Measurements from ENCODE around the gene ABCA1. TPM values are rescaled to one million over a fixed set of nuclear protein-coding genes. Genes with fewer than 3 reads are reported as not detected.

The ABCA1 gene
- total and polyA plus RNA-seq, 2 of the 4 experiments (the other 2 are of a cell fraction) = 5.8 to 52.2 TPM

GRCh38 chr9:104765138-104765537 is 162.8 kb downstream of the ABCA1 start:
- H3K14ac ChIP-seq (replicated peaks; ENCODE audit: low read depth, low read length) = no peak overlapping the region
- no peaks in the 10 kb centered on the region for H3K9me1 ChIP-seq (ENCODE audit: insufficient read depth, low read length)
- dilution Hi-C loops (cut with HindIII; ENCODE audit: low sequenced_read_pairs, unreplicated experiment) (no loop called here), intact Hi-C loops (cut with micrococcal nuclease) (loop anchor here (10.0 kb wide), 1 partner anchor 480 kb away; the partner anchor contains the start of gene SLC44A1), in situ Hi-C loops (cut with MboI; ENCODE audit: low sequenced_read_pairs) (no loop called here)
- ATAC-seq (ENCODE audit: low read depth) (no peak), DNase-seq (no peak)
- H3K23ac ChIP-seq (ENCODE audit: low read depth, low read length) = no peak overlapping the region
- H2BK20ac ChIP-seq (ENCODE audit: low read depth, low read length) = no peak overlapping the region
- BruUV-seq (replicated peaks) = no TSS peak
- no peak overlapping the region for H3K56ac ChIP-seq (ENCODE audit: extremely low read depth, insufficient read depth, low read length)
- H2BK120ac ChIP-seq (ENCODE audit: low read depth, low read length) = no peak overlapping the region
- H3K4ac ChIP-seq (ENCODE audit: low read depth, low read length) = no peak overlapping the region
- no peaks in the 10 kb centered on the region for H3K9me3 ChIP-seq (ENCODE audit: control insufficient read depth, insufficient read depth, low read length)
- no peak overlapping the region for H2AK5ac ChIP-seq (ENCODE audit: low read depth, low read length)
- WGBS, 2 experiments (ENCODE audit: extremely low coverage in 2 of 2, insufficient read length in 1 of 2) = 80% methylated on average over 2 of the region's 5 CpGs; no CpG with 5 or more reads in 1 of the 2 experiments
- H4K20me1 ChIP-seq (ENCODE audit: insufficient read depth, low read length) = no peaks in the 10 kb centered on the region
- no peak overlapping the region for H3K27ac ChIP-seq (ENCODE audit: insufficient read depth, low read length)
- ChIA-PET CTCF (no interaction called here), POLR2A (ENCODE audit: unreplicated experiment) (interaction anchor here (0.6 kb wide), 1 partner anchor 329 kb away, joined by 4 read pairs; no protein-coding TSS in a partner anchor)
- H2BK5ac ChIP-seq (ENCODE audit: low read depth, low read length, poor library complexity, severe bottlenecking) = no peak overlapping the region
- no peak overlapping the region for H3K4me2 ChIP-seq (ENCODE audit: low read depth, low read length)
- no peaks in the 10 kb centered on the region for H3K79me1 ChIP-seq (ENCODE audit: low read depth in 1 of 2, low read length in 2 of 2)
- H3K36me3 ChIP-seq (ENCODE audit: control insufficient read depth, insufficient read depth, low read length) = no peaks in the 10 kb centered on the region
- H4K5ac ChIP-seq (ENCODE audit: low read depth, low read length) = no peak overlapping the region
- no peak overlapping the region for H2BK15ac ChIP-seq (ENCODE audit: low read depth, low read length)
- H3K27me3 ChIP-seq (ENCODE audit: control insufficient read depth, insufficient read depth, low read length) = no peaks in the 10 kb centered on the region
- no peak overlapping the region for H2AFZ ChIP-seq (replicated peaks; ENCODE audit: low read length, poor library complexity)
- no peak overlapping the region for H2AK9ac ChIP-seq (replicated peaks; ENCODE audit: low read depth, low read length, poor library complexity)
- H3K9ac ChIP-seq (ENCODE audit: low read depth, low read length) = no peak overlapping the region
- no peak overlapping the region for H4K8ac ChIP-seq (ENCODE audit: low read depth in 2 of 2, low read length in 2 of 2)
- H3K4me1 ChIP-seq (ENCODE audit: control insufficient read depth, insufficient read depth, low read length) = no peaks in the 10 kb centered on the region
- TF ChIP-seq FOS (IDR thresholded peaks at IDR 0.05; ENCODE audit: low read depth, low read length) (no peak), MXI1 (IDR thresholded peaks at IDR 0.05; ENCODE audit: borderline replicate concordance, low read depth, low read length) (no peak), RFX5 (IDR thresholded peaks at IDR 0.05; ENCODE audit: low read depth, low read length) (no peak), POLR2A (IDR thresholded peaks at IDR 0.05; ENCODE audit: low read depth, low read length) (no peak), CEBPB (IDR thresholded peaks at IDR 0.05; ENCODE audit: low read depth, low read length) (no peak), BHLHE40 (IDR thresholded peaks at IDR 0.05; ENCODE audit: low read depth, low read length) (no peak)
- TF ChIP-seq, protein P1, sequence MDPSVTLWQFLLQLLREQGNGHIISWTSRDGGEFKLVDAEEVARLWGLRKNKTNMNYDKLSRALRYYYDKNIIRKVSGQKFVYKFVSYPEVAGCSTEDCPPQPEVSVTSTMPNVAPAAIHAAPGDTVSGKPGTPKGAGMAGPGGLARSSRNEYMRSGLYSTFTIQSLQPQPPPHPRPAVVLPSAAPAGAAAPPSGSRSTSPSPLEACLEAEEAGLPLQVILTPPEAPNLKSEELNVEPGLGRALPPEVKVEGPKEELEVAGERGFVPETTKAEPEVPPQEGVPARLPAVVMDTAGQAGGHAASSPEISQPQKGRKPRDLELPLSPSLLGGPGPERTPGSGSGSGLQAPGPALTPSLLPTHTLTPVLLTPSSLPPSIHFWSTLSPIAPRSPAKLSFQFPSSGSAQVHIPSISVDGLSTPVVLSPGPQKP (IDR thresholded peaks at IDR 0.05; ENCODE audit: borderline replicate concordance, low read depth, low read length) = no peak
- no peak overlapping the region for H3K4me3 ChIP-seq (ENCODE audit: insufficient read depth, low read depth, low read length)
- H3K18ac ChIP-seq (ENCODE audit: low read depth, low read length) = no peak overlapping the region
- H4K91ac ChIP-seq (ENCODE audit: insufficient read depth, low read depth, low read length) = no peak overlapping the region
